H9 (cell line): ENCODE results near the gene CLASP2. TPM values are rescaled to one million over a fixed set of nuclear protein-coding genes. Genes with fewer than 3 reads are reported as not detected.

Experiments
- DNase-seq: peaks from one replicate; pipeline ENCODE4 v3.0.0-alpha.2; 2017
- H2AFZ ChIP-seq: one replicate; pipeline ENCODE4 v1.6.1; 2013; ENCODE audit warnings: mild to moderate bottlenecking, low read length, control low read depth, moderate library complexity
- H2AK5ac ChIP-seq: 2 replicates; pipeline ENCODE4 v1.6.1; 2013; ENCODE audit warnings: low read length, control low read depth, mixed read lengths; ENCODE audit not compliant: insufficient read length
- H2BK120ac ChIP-seq: one replicate; pipeline ENCODE4 v1.6.1; 2013; ENCODE audit warnings: low read depth, mild to moderate bottlenecking, low read length, control low read depth, inconsistent platforms; ENCODE audit not compliant: poor library complexity, severe bottlenecking
- H2BK12ac ChIP-seq: 2 replicates; pipeline ENCODE4 v1.6.1; 2013; ENCODE audit warnings: low read length, control low read depth, mixed read lengths, low read depth; ENCODE audit not compliant: insufficient read length
- H2BK15ac ChIP-seq: 2 replicates; pipeline ENCODE4 v1.6.1; 2013; ENCODE audit warnings: low read depth, low read length, control low read depth
- H2BK20ac ChIP-seq: one replicate; pipeline ENCODE4 v1.6.1; 2013; ENCODE audit warnings: low read depth, mild to moderate bottlenecking, low read length, control low read depth, inconsistent platforms; ENCODE audit not compliant: poor library complexity, severe bottlenecking
- H2BK5ac ChIP-seq: 2 replicates; pipeline ENCODE4 v1.6.1; 2013; ENCODE audit warnings: low read length, control low read depth, mixed read lengths; ENCODE audit not compliant: insufficient read length
- H3K14ac ChIP-seq: 2 replicates; pipeline ENCODE4 v1.6.1; 2013; ENCODE audit warnings: low read length, control low read depth; ENCODE audit not compliant: insufficient read depth
- H3K18ac ChIP-seq: 2 replicates; pipeline ENCODE4 v1.6.1; 2013; ENCODE audit warnings: low read depth, mild to moderate bottlenecking, mixed read lengths, low read length, control low read depth; ENCODE audit not compliant: insufficient read length
- H3K23ac ChIP-seq: 2 replicates; pipeline ENCODE4 v1.6.1; 2013; ENCODE audit warnings: low read length, control low read depth, mixed read lengths, low read depth; ENCODE audit not compliant: insufficient read length
- H3K23me2 ChIP-seq: 2 replicates; pipeline ENCODE4 v1.6.1; 2013; ENCODE audit warnings: low read depth, mild to moderate bottlenecking, mixed read lengths, low read length, control low read depth; ENCODE audit not compliant: insufficient read length, poor library complexity, severe bottlenecking
- H3K27ac ChIP-seq: 2 replicates; pipeline ENCODE4 v1.5.1; 2013; ENCODE audit warnings: low read length, control low read depth, mixed read lengths, low read depth; ENCODE audit not compliant: insufficient read length
- H3K27me3 ChIP-seq: 2 replicates; pipeline ENCODE4 v1.6.1; 2013; ENCODE audit warnings: low read length, control low read depth, inconsistent platforms; ENCODE audit not compliant: insufficient read depth
- H3K4ac ChIP-seq: 2 replicates; pipeline ENCODE4 v1.6.1; 2013; ENCODE audit warnings: low read depth, mild to moderate bottlenecking, control low read depth, inconsistent platforms, low read length, moderate library complexity
- H3K4me1 ChIP-seq: 2 replicates; pipeline ENCODE4 v1.6.1; 2013; ENCODE audit warnings: low read length, control low read depth, inconsistent platforms; ENCODE audit not compliant: insufficient read depth
- H3K4me2 ChIP-seq: 2 replicates; pipeline ENCODE4 v1.6.1; 2013; ENCODE audit warnings: low read length, control low read depth, mixed read lengths; ENCODE audit not compliant: insufficient read length, insufficient read depth
- H3K56ac ChIP-seq: 2 replicates; pipeline ENCODE4 v1.6.1; 2013; ENCODE audit warnings: low read depth, mild to moderate bottlenecking, mixed read lengths, low read length, control low read depth; ENCODE audit not compliant: insufficient read length
- H3K79me1 ChIP-seq: 2 replicates; pipeline ENCODE4 v1.6.1; 2013; ENCODE audit warnings: low read depth, mild to moderate bottlenecking, moderate library complexity, low read length, control low read depth, inconsistent platforms; ENCODE audit not compliant: insufficient read depth, poor library complexity, severe bottlenecking
- H3K79me2 ChIP-seq: 2 replicates; pipeline ENCODE4 v1.6.1; 2013; ENCODE audit warnings: low read length, control low read depth, inconsistent platforms; ENCODE audit not compliant: insufficient read depth
- H3K9ac ChIP-seq: 2 replicates; pipeline ENCODE4 v1.6.1; 2013; ENCODE audit warnings: low read length, control low read depth, mixed read lengths; ENCODE audit not compliant: insufficient read length; ENCODE audit errors: extremely low read depth
- H3K9me3 ChIP-seq: one replicate; pipeline ENCODE4 v1.6.1; 2013; ENCODE audit warnings: low read depth, low read length, inconsistent platforms; ENCODE audit not compliant: control insufficient read depth
- H3T11ph ChIP-seq: one replicate; pipeline ENCODE4 v1.6.1; 2013; ENCODE audit warnings: mild to moderate bottlenecking, low read length, control low read depth, inconsistent platforms
- H4K20me1 ChIP-seq: one replicate; pipeline ENCODE4 v1.6.1; 2013; ENCODE audit not compliant: control insufficient read depth, insufficient read length, insufficient read depth
- H4K5ac ChIP-seq: 2 replicates; pipeline ENCODE4 v1.6.1; 2013; ENCODE audit warnings: low read depth, mild to moderate bottlenecking, mixed read lengths, low read length, control low read depth; ENCODE audit not compliant: insufficient read length
- H4K8ac ChIP-seq: replicated peaks from 2 replicates; pipeline ENCODE4 v1.6.1; 2013; ENCODE audit warnings: low read length, control low read depth, mixed read lengths, low read depth; ENCODE audit not compliant: insufficient read length
- H4K91ac ChIP-seq: 2 replicates; pipeline ENCODE4 v1.6.1; 2013; ENCODE audit warnings: low read depth, mild to moderate bottlenecking, moderate library complexity, mixed read lengths, low read length, control low read depth; ENCODE audit not compliant: insufficient read length
- H3K27ac Mint-ChIP-seq, 3 experiments: 2 replicates in 2 of 3; 3 replicates in 1 of 3; pipeline ENCODE4 v1.8.0; 2020 to 2021; ENCODE audit warnings: mixed read lengths in 3 of 3, mild to moderate bottlenecking in 1 of 3, moderate library complexity in 1 of 3
- H3K27me3 Mint-ChIP-seq: 2 replicates; pipeline ENCODE4 v1.8.0; 2021; ENCODE audit warnings: low read depth, mild to moderate bottlenecking, moderate library complexity, mixed read lengths
- H3K36me3 Mint-ChIP-seq, 3 experiments: 2 replicates in 2 of 3; 3 replicates in 1 of 3; pipeline ENCODE4 v1.8.0; 2020 to 2021; ENCODE audit warnings: low read depth in 3 of 3, mixed read lengths in 3 of 3; ENCODE audit not compliant: insufficient read depth in 1 of 3
- H3K4me1 Mint-ChIP-seq, 2 experiments: 2 replicates each; pipeline ENCODE4 v1.8.0; 2020; ENCODE audit warnings: mixed read lengths in 2 of 2
- H3K4me3 Mint-ChIP-seq, 2 experiments: 2 replicates in 1 of 2; 3 replicates in 1 of 2; pipeline ENCODE4 v1.8.0; 2020 to 2021; ENCODE audit warnings: mild to moderate bottlenecking in 2 of 2, mixed read lengths in 2 of 2, moderate library complexity in 1 of 2
- H3K9me3 Mint-ChIP-seq, 2 experiments: 2 replicates in 1 of 2; 3 replicates in 1 of 2; pipeline ENCODE4 v1.8.0; 2020; ENCODE audit warnings: mild to moderate bottlenecking in 2 of 2, mixed read lengths in 2 of 2, moderate library complexity in 1 of 2
- CTCF ChIP-seq: fragments of 200-600 bp; sonication (generic); conservative IDR thresholded peaks from 3 replicates; pipeline ENCODE4 v1.8.0; 2021; ENCODE audit warnings: antibody characterized with exemption, mild to moderate bottlenecking
- WGBS: extraction: QIAGEN DNeasy Blood & Tissue Kit; methylation state at CpG from one replicate; pipeline ENCODE4 v1.1.7; 2013; ENCODE audit warnings: missing lambda C conversion rate, low lambda C conversion rate, mixed read lengths; ENCODE audit not compliant: insufficient read length; ENCODE audit errors: extremely low coverage; 5-methylcytosine and 5-hydroxymethylcytosine counted together
- total RNA-seq: library from RNA; stranded (reverse); gene quantifications from 2 replicates; pipeline ENCODE4 v1.2.1, GENCODE V29; 2021

CLASP2 gene
- total RNA-seq, 1 experiment from 2014 or later = 60.5 TPM

GRCh38 chr3:33456756-33457155, 261.3 kb downstream of the CLASP2 start:
- WGBS = no CpG with 5 or more reads among the region's 2 CpGs
- Histone ChIP-seq H3K4me1 (no peaks in the 10 kb centered on the region), H3K4ac (no peak overlapping the region), H2BK120ac (no peak overlapping the region), H4K5ac (no peak overlapping the region), H3K23ac (no peak overlapping the region), H3K14ac (no peak overlapping the region), H3K4me2 (no peak overlapping the region), H2AK5ac (no peak overlapping the region), H4K91ac (no peak overlapping the region), H2BK20ac (no peak overlapping the region), H3K79me2 (no peaks in the 10 kb centered on the region), H3K27me3 (no peaks in the 10 kb centered on the region), H3K9ac (no peak overlapping the region), H2BK12ac (no peak overlapping the region), H3K9me3 (peaks cover 17% of the 10 kb centered on the region), H3K56ac (no peak overlapping the region), H3K23me2 (no peaks in the 10 kb centered on the region), H2BK5ac (no peak overlapping the region), H4K20me1 (no peaks in the 10 kb centered on the region), H3K79me1 (no peaks in the 10 kb centered on the region), H3K18ac (no peak overlapping the region), H3T11ph (no peak overlapping the region), H2BK15ac (no peak overlapping the region), H4K8ac (no peak overlapping the region), H3K27ac (no peak overlapping the region), H2AFZ (no peak overlapping the region)
- no peak for TF ChIP-seq CTCF
- Mint-ChIP-seq H3K9me3 (peaks cover 19 to 52% of the 10 kb centered on the region in 2 experiments), H3K36me3 (peaks cover 44 to 80% (median 79%) of the 10 kb centered on the region in 3 experiments), H3K4me1 (no peaks in the 10 kb centered on the region), H3K4me3 (no peak overlapping the region), H3K27ac (no peak overlapping the region), H3K27me3 (peaks cover 1% of the 10 kb centered on the region; the same call in 1 of the 2 replicates)
- no peak for DNase-seq
